22Rv1 (cell line): ENCODE measurements around the gene PRR4.

Source experiments
- ZFX ChIP-seq: fragments of 450-650 bp; IDR thresholded peaks from 2 replicates; pipeline ENCODE4 v1.6.1; 2017; ENCODE audit warnings: antibody characterized with exemption, borderline replicate concordance
- TF ChIP-seq, protein P1 (sequence below): fragments of 450-650 bp; IDR thresholded peaks from 2 replicates; pipeline ENCODE4 v1.5.1; 2017; ENCODE audit warnings: mild to moderate bottlenecking

DNA sequence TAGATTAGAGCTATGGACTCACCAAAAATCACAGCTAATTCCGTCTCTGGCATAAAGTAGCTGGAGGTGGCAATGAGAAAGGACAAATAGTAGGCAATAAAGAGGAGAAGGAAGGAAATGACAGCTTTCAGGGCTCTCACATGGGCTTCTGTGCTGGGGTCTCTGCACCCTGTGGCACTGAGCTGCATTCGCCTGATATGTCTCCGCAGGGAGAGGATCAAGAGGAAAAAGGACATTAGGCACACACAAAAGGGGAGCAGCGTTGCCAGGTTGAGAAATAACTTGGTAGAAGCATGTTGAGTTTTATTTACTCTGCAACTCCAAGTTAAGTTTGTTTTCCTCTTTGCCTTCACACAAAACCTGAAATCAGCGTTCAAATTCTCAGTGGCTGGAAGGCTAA lies 47.5 kb downstream of the PRR4 start:
- TF ChIP-seq, protein P1, sequence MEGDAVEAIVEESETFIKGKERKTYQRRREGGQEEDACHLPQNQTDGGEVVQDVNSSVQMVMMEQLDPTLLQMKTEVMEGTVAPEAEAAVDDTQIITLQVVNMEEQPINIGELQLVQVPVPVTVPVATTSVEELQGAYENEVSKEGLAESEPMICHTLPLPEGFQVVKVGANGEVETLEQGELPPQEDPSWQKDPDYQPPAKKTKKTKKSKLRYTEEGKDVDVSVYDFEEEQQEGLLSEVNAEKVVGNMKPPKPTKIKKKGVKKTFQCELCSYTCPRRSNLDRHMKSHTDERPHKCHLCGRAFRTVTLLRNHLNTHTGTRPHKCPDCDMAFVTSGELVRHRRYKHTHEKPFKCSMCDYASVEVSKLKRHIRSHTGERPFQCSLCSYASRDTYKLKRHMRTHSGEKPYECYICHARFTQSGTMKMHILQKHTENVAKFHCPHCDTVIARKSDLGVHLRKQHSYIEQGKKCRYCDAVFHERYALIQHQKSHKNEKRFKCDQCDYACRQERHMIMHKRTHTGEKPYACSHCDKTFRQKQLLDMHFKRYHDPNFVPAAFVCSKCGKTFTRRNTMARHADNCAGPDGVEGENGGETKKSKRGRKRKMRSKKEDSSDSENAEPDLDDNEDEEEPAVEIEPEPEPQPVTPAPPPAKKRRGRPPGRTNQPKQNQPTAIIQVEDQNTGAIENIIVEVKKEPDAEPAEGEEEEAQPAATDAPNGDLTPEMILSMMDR: no peak
- TF ChIP-seq ZFX: no peak
